Stimulated activated CD8-positive, alpha-beta memory T cell treated with anti-CD3 and anti-CD28 coated beads, Interleukin-15, amount 100 ng/mL, for 24 hours (primary cell): ENCODE data around the gene STARD7.
"Not testable (repeated sequence)": the region's sequence is repeated elsewhere in the genome, so short reads cannot be mapped to it uniquely, and the experiment has no call there.

Source experiments
- DNase-seq: peaks from one replicate; pipeline ENCODE4 v3.0.0-alpha.2; 2020; ENCODE audit warnings: low read depth

STARD7 gene

GRCh38 chr2:96208143-96209010 lies at the start of gene STARD7:
Gene STARD7, minus strand, starts transcription at chr2:96208827. Its CDS starts 393 bp downstream, at chr2:96208434.
- DNase-seq = peak; percentile 95

- not testable (repeated sequence) for DNase-seq
These were observed 49.1 kb upstream of the STARD7 start for GRCh38 chr2:96257744-96258143.

GRCh38 chr2:96256611-96257113 lies 48.0 kb upstream of the STARD7 start:
- no peak for DNase-seq

GRCh38 chr2:96254571-96254970 lies 45.9 kb upstream of the STARD7 start:
- no peak for DNase-seq

- DNase-seq = no peak
These were observed 44.4 kb upstream of the STARD7 start for GRCh38 chr2:96253006-96253405.

- no peak for DNase-seq
These were observed 43.9 kb upstream of the STARD7 start for GRCh38 chr2:96252526-96252925.

GRCh38 chr2:96251721-96252292 lies 43.2 kb upstream of the STARD7 start:
- no peak for DNase-seq

GRCh38 chr2:96250188-96250587 lies 41.6 kb upstream of the STARD7 start:
- no peak for DNase-seq

GRCh38 chr2:96249654-96250053 lies 41.0 kb upstream of the STARD7 start:
- DNase-seq = no peak

GRCh38 chr2:96248624-96249023 lies 40.0 kb upstream of the STARD7 start:
- no peak for DNase-seq

GRCh38 chr2:96247896-96248295 lies 39.3 kb upstream of the STARD7 start:
- no peak for DNase-seq

GRCh38 chr2:96247009-96247408 lies 38.4 kb upstream of the STARD7 start:
- no peak for DNase-seq

GRCh38 chr2:96245609-96246390 lies 37.2 kb upstream of the STARD7 start:
- no peak for DNase-seq

GRCh38 chr2:96243843-96244242 lies 35.2 kb upstream of the STARD7 start:
- no peak for DNase-seq

- no peak for DNase-seq
These were observed 33.4 kb upstream of the STARD7 start for GRCh38 chr2:96241900-96242611.

- no peak for DNase-seq
These were observed 32.6 kb upstream of the STARD7 start for GRCh38 chr2:96241227-96241626.

GRCh38 chr2:96240341-96241038 lies 31.9 kb upstream of the STARD7 start:
- no peak for DNase-seq

GRCh38 chr2:96239745-96240264 lies 31.2 kb upstream of the STARD7 start:
- DNase-seq = no peak

GRCh38 chr2:96239091-96239490 lies 30.5 kb upstream of the STARD7 start:
- DNase-seq = no peak

- no peak for DNase-seq
These were observed 29.6 kb upstream of the STARD7 start for GRCh38 chr2:96238266-96238665.

- DNase-seq = no peak
These were observed 28.3 kb upstream of the STARD7 start for GRCh38 chr2:96236882-96237281.
